Gastrocnemius medialis (tissue), 4 donors: ENCODE results near the gene KEL.

Experiments used
- POLR2A ChIP-seq, 2 donors: fragments of 450-650 bp; IDR thresholded peaks; one replicate each; pipeline ENCODE4 v1.6.1; 2017; ENCODE audit warnings: antibody characterized with exemption in 2 of 2, mild to moderate bottlenecking in 2 of 2, moderate library complexity in 2 of 2
- TF ChIP-seq, protein P1 (sequence below), 5 experiments: fragments of 450-650 bp in 3 of 5; fragments of 200-600 bp in 2 of 5; sonication (generic) in 2 of 5; IDR thresholded peaks in 4 of 5; conservative IDR thresholded peaks in 1 of 5; 1 replicate in 4 of 5; 2 replicates in 1 of 5; pipeline ENCODE4 v1.5.1; 2016 to 2019; ENCODE audit warnings: antibody characterized with exemption in 5 of 5, mild to moderate bottlenecking in 3 of 5, moderate library complexity in 3 of 5

DNA sequence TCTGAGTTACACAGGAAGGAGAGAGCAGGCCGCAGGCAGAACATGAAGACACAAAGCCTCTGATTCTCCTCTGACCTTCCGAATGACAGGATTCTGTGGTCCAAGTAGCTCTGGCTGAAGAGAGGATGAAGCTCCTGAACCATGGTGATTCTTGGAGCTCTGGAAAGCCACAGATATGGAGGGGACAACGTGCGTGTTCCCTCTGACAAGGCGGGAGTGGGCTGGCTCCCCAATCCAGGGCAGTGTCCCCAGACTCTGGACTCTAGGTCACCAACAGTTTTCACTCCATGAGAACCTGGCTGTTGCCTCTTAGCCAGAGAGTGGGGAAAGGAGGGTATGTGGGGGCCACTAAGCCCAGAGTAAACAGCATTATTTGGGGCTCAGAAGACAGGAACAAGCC, 69.2 kb downstream of the KEL start:
- TF ChIP-seq, protein P1, sequence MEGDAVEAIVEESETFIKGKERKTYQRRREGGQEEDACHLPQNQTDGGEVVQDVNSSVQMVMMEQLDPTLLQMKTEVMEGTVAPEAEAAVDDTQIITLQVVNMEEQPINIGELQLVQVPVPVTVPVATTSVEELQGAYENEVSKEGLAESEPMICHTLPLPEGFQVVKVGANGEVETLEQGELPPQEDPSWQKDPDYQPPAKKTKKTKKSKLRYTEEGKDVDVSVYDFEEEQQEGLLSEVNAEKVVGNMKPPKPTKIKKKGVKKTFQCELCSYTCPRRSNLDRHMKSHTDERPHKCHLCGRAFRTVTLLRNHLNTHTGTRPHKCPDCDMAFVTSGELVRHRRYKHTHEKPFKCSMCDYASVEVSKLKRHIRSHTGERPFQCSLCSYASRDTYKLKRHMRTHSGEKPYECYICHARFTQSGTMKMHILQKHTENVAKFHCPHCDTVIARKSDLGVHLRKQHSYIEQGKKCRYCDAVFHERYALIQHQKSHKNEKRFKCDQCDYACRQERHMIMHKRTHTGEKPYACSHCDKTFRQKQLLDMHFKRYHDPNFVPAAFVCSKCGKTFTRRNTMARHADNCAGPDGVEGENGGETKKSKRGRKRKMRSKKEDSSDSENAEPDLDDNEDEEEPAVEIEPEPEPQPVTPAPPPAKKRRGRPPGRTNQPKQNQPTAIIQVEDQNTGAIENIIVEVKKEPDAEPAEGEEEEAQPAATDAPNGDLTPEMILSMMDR (IDR thresholded peaks at IDR 0.05 in 4 of 5, conservative IDR thresholded peaks at IDR 0.05 in 1 of 5): no peak
- no peak for TF ChIP-seq POLR2A (IDR thresholded peaks at IDR 0.05)
